WERI-Rb-1 (cell line): ENCODE data around the gene FAM25A.

Source experiments
- DNase-seq: peaks from one replicate; pipeline ENCODE4 v3.0.0-alpha.2; 2020
- H3K27ac ChIP-seq: fragments of 250-450 bp; sonication (Bioruptor Pico); 2 replicates; pipeline ENCODE4 v1.5.1; 2020; ENCODE audit warnings: mild to moderate bottlenecking, moderate library complexity
- H3K27me3 ChIP-seq: fragments of 250-450 bp; sonication (Bioruptor Pico); 2 replicates; pipeline ENCODE4 v1.5.1; 2021; ENCODE audit warnings: mild to moderate bottlenecking, low read depth, moderate library complexity; ENCODE audit not compliant: insufficient read depth, severe bottlenecking
- H3K36me3 ChIP-seq: fragments of 250-450 bp; sonication (Bioruptor Pico); 2 replicates; pipeline ENCODE4 v1.5.1; 2020; ENCODE audit warnings: mild to moderate bottlenecking, moderate library complexity
- H3K4me3 ChIP-seq: 2 replicates; pipeline ENCODE4 v1.5.1; 2011; ENCODE audit warnings: low read depth, mild to moderate bottlenecking, control low read depth, low read length
- H3K9me3 ChIP-seq: fragments of 250-450 bp; sonication (Bioruptor Pico); 2 replicates; pipeline ENCODE4 v1.5.1; 2021; ENCODE audit warnings: mild to moderate bottlenecking, moderate library complexity; ENCODE audit not compliant: severe bottlenecking
- CTCF ChIP-seq: IDR thresholded peaks from 2 replicates; pipeline ENCODE4 v1.5.1; 2011; ENCODE audit warnings: low read depth, mild to moderate bottlenecking, control low read depth, inconsistent platforms, low read length

FAM25A gene

DNA sequence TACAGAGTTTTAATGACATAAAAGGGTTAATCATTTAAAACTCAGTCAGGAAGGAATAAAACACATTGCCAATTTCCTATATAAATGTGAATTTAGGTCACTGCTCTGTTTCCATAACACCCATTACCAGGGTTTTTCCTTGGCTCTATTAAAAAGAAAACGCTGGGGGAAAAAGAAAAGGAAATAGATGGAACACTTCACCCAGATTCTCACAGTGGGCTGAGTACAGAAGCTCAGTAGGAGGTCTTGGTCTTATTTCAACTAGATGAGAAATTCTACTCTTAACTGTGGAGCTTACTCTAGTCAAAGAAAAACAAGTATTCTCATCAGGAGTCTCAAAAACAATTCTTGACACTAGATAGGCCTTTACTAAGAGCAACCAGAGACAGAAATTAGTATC, 38.1 kb downstream of the FAM25A start:
- no peak for TF ChIP-seq CTCF
- no peaks in the 10 kb centered on the region for H3K9me3 ChIP-seq
- H3K27ac ChIP-seq, result no peak overlapping the region
- no peak overlapping the region for H3K4me3 ChIP-seq
- DNase-seq, result no peak
- peaks cover 80% of the 10 kb centered on the region for H3K36me3 ChIP-seq
- no peaks in the 10 kb centered on the region for H3K27me3 ChIP-seq

GRCh38 chr10:87059401-87059800, 39.3 kb downstream of the FAM25A start:
- no peak for DNase-seq
- no peak overlapping the region for H3K4me3 ChIP-seq
- no peaks in the 10 kb centered on the region for H3K9me3 ChIP-seq
- no peaks in the 10 kb centered on the region for H3K27me3 ChIP-seq
- no peak overlapping the region for H3K27ac ChIP-seq
- peaks cover 76% of the 10 kb centered on the region for H3K36me3 ChIP-seq
- no peak for TF ChIP-seq CTCF

- H3K27me3 ChIP-seq, result no peaks in the 10 kb centered on the region
- H3K9me3 ChIP-seq, result no peaks in the 10 kb centered on the region
- H3K27ac ChIP-seq, result no peak overlapping the region
- no peak for DNase-seq
- H3K4me3 ChIP-seq, result no peak overlapping the region
- no peak for TF ChIP-seq CTCF
- H3K36me3 ChIP-seq, result peaks cover 77% of the 10 kb centered on the region
Measured at GRCh38 chr10:87060280-87060928, 40.3 kb downstream of the FAM25A start.

DNA sequence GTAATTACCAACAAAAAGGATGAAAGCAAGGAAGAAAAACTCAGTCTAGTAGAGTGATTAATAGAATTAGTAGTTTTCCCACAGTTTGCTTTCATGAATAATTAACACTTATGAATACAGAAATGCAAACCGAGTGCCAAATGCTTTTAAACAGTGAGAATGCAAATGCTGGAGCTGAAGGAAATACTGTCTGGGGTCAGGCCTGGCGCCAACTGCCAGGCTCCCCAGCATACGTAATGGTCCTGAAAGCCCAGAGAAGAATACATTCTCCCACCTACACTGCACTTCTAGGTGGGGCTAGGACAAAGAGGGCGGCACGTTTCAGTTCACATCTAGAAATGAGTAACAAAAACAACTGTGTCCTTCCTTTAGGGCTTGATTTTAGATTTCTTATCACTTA, 44.6 kb downstream of the FAM25A start:
- no peaks in the 10 kb centered on the region for H3K9me3 ChIP-seq
- DNase-seq, result no peak
- H3K27me3 ChIP-seq, result no peaks in the 10 kb centered on the region
- no peak for TF ChIP-seq CTCF
- peaks cover 69% of the 10 kb centered on the region for H3K36me3 ChIP-seq
- H3K4me3 ChIP-seq, result no peak overlapping the region
- H3K27ac ChIP-seq, result no peak overlapping the region

GRCh38 chr10:87066178-87066577, 46.1 kb downstream of the FAM25A start:
- Histone ChIP-seq H3K27me3 (no peaks in the 10 kb centered on the region), H3K36me3 (peaks cover 68% of the 10 kb centered on the region), H3K9me3 (no peaks in the 10 kb centered on the region), H3K27ac (no peak overlapping the region), H3K4me3 (no peak overlapping the region)
- DNase-seq, result no peak
- no peak for TF ChIP-seq CTCF

DNA sequence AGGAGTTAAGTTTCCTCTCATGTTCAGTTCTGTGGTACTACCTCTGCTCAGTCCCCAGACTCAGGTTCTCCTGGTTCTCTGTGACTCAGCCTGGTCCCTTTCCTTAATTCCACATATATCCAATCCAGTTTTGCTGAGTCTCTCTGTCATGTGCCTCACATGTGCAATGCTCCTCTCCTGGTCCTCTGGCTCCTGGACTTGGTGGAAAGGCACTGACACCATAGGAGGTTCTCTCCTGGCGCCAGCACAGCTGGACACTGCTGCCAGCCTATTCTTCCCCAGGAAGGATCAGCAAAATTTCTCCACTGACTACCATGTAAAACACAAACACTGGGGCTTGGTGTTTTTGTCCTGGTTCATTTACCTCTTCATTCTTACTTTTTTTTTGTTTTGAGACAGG, 46.8 kb downstream of the FAM25A start:
- Histone ChIP-seq H3K36me3 (peaks cover 65% of the 10 kb centered on the region), H3K27ac (no peak overlapping the region), H3K27me3 (no peaks in the 10 kb centered on the region), H3K4me3 (no peak overlapping the region), H3K9me3 (no peaks in the 10 kb centered on the region)
- no peak for TF ChIP-seq CTCF
- DNase-seq, result no peak
